NCI-H1436 (cell line): ENCODE measurements around the gene RBBP8NL.
"Not testable (repeated sequence)": the region's sequence is repeated elsewhere in the genome, so short reads cannot be mapped to it uniquely, and the experiment has no call there.

Source experiments
- DNase-seq: peaks from one replicate; lab custom pipeline; 2025; lab: John Stamatoyannopoulos, UW

RBBP8NL gene

GRCh38 chr20:62445553-62446340 lies 18.4 kb upstream of the RBBP8NL start:
- DNase-seq, result no peak

- no peak for DNase-seq
Observed at GRCh38 chr20:62444286-62444685, 16.9 kb upstream of the RBBP8NL start.

GRCh38 chr20:62441987-62442539 lies 14.7 kb upstream of the RBBP8NL start:
- DNase-seq, result no peak

- no peak for DNase-seq
Observed at GRCh38 chr20:62439218-62439617, 11.9 kb upstream of the RBBP8NL start.

- no peak for DNase-seq
Observed at GRCh38 chr20:62437927-62438326, 10.6 kb upstream of the RBBP8NL start.

- DNase-seq, result no peak
Observed at GRCh38 chr20:62437496-62437895, 10.2 kb upstream of the RBBP8NL start.

GRCh38 chr20:62436692-62437091 lies 9.4 kb upstream of the RBBP8NL start:
- no peak for DNase-seq

- DNase-seq, result no peak
Observed at GRCh38 chr20:62433658-62434497, 6.5 kb upstream of the RBBP8NL start.

GRCh38 chr20:62430866-62431447 lies 3.6 kb upstream of the RBBP8NL start:
- no peak for DNase-seq

GRCh38 chr20:62430311-62430853 lies 3.0 kb upstream of the RBBP8NL start:
- DNase-seq, result no peak

- no peak for DNase-seq
Observed at GRCh38 chr20:62429455-62430310, 2.3 kb upstream of the RBBP8NL start.

- no peak for DNase-seq
Observed at GRCh38 chr20:62428396-62429295, 1.3 kb upstream of the RBBP8NL start.

GRCh38 chr20:62428002-62428372 lies 648 bp upstream of the RBBP8NL start:
- DNase-seq, result no peak

GRCh38 chr20:62426699-62427131 lies 624 bp downstream of the RBBP8NL start:
- peak; percentile 15 for DNase-seq

- DNase-seq, result not testable (repeated sequence)
Observed at GRCh38 chr20:62426059-62426348, 1.3 kb downstream of the RBBP8NL start.

- no peak for DNase-seq
Observed at GRCh38 chr20:62425281-62426058, 1.9 kb downstream of the RBBP8NL start.

- no peak for DNase-seq
Observed at GRCh38 chr20:62424249-62425107, 2.9 kb downstream of the RBBP8NL start.

- no peak for DNase-seq
Observed at GRCh38 chr20:62423326-62423706, 4.0 kb downstream of the RBBP8NL start.
